HG02973 (cell line): ENCODE data around the gene CELA2A.
"Not testable (repeated sequence)": the region's sequence is repeated elsewhere in the genome, so short reads cannot be mapped to it uniquely, and the experiment has no call there.

Source experiments
- ATAC-seq: cut with Tn5 transposase; IDR thresholded peaks from one replicate; pipeline ENCODE4 v1.9.1; 2021; ENCODE audit warnings: moderate library complexity; ENCODE audit not compliant: unreplicated experiment

Gene CELA2A

GRCh38 chr1:15492596-15492995 lies 36.1 kb downstream of the CELA2A start:
- no peak for ATAC-seq

DNA sequence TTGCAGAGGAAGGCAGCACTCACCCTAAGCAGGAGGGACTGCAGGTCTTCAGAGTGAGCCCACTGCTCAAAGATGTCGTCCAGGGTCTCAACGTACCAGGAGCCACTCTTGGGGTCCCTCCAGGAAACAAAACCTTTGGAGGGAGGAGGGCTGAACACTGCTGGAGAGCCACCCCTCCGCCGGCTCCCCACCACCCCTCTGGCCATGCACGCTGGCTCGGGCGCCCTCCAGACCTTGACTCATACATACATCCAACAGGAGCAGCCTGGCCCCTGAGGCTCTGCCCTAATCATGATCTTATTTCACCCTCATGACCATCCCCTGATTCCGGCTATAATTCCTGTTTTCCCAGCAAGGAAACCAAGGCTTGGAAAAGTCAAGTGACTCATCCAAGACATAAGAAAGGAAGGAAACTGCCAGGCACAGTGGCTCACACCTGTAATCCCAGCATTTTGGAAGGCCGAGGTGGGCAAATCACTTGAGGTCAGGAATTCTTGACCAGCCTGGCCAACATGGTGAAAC lies 37.4 kb downstream of the CELA2A start:
- no peak for ATAC-seq

DNA sequence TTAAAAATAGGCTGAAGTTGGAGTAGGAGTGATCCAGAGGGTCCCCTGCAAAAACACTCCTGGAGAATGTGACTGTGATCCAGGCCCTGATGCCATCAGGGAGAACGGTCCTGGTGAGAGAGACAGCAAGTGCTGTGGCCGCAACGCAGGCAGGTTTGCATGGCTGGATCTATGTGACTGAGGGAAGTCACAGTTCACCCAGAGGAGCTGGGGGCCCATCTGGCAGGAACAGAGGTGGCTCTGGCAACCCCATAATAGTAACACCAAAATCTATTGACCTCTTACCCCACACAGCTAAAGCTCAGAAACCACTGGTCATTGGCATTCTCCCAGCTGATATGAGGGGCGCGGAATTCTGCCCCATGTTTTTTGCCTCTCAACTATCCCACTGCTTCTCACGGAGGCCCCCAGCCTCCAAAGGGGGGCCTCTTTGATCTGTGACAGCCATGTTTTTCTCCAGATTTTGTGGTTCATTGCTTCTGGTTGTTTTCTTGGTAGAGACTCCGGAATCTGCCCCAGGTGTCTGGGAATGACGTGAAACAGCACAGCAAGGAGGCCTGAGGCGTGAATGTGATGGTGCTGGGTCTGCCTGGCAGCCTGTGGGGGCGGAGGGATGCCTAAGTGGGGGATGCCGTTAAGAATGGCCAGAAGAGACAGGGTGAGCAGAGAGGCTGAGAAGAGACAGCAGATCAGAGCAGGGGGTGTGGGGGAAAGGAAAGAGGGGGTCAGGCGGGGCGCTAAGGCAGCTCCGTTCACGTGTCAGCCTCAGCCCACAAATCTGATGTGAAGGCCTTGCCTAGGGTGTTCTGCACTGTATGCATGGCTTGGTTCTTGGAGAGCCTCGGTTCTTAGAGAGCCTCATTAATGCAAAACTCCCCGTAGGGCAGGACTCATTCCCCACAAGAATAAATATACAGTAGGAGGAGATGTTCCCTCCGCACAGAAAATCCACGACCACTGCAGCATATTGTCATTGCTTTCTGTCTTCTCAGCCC lies 43.9 kb downstream of the CELA2A start:
- ATAC-seq, result no peak

DNA sequence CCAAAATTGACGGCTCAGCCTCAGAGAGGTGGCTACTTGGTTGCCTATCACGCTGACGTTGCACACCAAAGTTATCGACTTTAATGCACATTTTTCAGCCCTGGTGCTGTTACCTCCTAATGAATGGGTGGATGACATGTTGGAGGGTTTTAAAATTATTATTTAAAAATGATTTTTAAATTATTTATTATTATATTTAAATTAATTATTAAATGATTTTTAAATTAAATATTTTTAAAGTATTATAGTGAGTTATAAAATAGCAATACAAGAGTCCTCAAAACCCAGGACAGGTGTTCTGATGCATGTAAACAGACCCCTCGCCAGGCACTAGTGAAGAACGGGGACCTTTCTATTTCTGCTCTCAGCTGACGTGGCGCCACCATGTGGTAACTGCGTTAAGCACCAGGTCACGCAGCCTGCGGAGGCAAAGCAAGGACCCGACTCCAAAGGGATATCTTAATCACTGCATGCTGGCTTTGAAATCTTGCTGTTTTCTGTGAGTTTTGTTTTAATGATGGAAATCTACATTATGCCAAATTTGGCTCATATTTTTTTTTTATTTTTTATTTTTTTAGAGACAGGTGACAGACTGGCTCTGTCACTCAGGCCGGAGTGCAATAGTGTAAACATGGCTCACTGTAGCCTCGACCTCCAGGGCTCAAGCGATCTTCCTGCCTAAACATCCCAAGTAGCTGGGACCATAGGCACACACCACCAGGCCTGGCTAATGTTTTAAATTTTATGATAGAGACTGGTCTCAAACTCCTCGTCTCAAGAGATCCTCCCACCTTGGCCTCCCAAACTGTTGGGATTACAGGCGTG lies 44.9 kb downstream of the CELA2A start:
- ATAC-seq, result no peak

- ATAC-seq, result no peak
Observed at GRCh38 chr1:15504436-15504835, 47.9 kb downstream of the CELA2A start.

- no peak for ATAC-seq
Observed at GRCh38 chr1:15506831-15507230, 50.3 kb downstream of the CELA2A start.

- ATAC-seq, result no peak
Observed at GRCh38 chr1:15507278-15507677, 50.7 kb downstream of the CELA2A start.

- ATAC-seq, result no peak
Observed at GRCh38 chr1:15508700-15509487, 52.4 kb downstream of the CELA2A start.

DNA sequence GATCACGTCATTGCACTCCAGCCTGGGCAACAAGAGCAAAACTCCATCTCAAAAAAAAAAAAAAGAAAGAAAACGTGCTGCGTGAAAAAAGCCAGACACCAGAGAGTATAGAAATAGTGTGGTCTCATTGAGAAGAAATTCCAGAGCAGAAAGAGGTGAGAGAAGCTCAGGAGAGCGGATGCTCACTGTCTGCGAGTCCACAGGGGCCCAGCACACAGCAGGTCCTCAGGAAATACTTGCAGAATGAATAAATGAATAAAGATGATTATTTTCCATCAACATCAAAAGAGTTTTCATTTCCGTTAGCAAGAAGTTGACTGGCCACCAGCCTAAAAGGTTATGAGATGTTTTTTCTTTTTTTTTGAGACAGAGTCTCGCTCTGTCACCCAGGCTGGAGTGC lies 53.1 kb downstream of the CELA2A start:
- no peak for ATAC-seq

DNA sequence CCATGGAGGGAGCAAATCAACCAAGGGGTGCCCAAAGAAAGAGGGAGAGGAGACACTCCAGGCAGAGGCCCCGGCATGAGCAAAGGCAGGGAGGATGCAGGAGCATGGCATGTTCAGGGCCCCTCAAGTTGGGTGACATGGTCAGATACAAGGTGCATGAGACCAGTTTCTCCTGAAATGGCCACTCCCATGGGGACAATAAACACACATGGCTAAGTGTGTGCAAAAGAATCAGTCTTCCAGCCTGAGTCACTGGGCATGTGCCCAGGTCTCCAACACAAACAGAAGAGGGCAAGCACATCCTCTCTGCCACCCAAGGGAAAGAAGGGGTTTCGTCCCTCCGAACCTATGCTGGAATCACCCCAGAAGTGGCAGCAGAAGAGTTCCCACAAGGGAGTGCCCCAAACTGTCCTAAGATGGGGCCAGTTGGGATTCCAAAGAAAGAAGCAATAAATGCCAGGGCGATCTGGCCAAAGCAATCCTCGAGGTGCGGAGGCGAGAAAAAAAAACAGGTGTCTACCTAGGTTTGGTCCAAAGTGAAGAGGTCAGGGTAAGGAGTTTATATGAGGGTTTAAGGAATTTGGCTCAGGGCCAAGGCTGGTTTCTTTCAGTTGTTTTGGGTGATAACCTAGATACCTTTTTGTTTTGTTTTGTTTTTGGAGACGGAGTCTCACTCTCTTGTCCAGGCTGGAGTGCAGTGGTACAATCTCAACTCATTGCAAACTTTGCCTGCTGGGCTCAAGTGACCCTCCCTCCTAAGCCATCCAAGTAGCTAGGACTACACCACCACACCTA lies 54.3 kb downstream of the CELA2A start:
- ATAC-seq, result no peak

DNA sequence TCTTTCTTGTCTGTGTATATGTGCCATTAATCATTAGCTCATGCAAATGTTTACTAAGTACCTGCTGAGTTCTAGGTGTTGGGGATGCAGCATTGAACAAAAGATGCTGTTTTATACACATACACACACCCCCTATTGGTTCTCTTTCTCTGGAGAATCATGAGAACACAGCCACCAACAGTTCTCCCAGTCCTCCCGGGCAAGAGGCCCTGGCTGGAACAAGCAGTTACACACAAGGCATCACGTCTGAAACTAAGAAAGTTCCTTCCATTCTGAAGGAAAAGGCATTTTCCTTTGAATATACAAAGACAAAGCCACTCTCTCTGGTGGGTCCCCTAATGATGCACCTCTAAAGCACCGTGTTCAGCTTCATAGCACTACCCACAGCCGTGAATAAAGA lies 56.7 kb downstream of the CELA2A start:
- no peak for ATAC-seq

DNA sequence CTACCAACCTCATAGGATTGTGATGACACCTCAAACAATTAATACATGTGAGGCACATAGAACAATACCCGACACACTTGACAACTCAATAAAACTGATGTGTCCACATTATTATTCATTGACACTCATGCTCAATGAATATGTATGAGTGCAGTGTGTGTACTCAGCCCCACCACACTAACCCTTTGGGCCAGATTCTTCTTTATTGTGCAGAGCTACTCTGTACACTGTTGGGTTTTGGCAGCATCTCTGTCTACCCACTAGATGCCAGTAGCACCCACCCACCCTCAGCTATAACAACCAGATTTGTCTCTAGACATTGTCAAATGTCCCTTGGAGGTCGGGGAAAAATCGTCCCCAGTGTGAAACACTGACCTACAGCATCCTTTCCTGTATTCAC lies 57.4 kb downstream of the CELA2A start:
- no peak for ATAC-seq

DNA sequence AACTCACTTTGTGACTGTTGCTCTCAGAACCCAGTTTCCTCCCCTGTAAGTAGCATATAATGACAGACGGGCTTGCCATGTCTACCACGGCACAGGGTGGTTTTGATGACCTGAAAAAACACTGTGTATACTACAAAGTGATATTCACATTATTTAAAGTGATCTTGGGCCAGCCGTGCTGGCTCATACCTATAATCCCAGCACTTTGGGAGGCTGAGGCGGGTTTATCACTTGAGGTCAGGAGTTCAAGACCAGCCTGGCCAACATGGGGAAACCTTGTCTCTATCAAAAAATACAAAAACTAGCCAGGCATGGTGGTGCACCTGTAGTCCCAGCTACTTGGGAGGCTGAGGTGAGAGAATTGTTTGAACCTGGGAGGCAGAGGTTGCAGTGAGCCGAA lies 58.0 kb downstream of the CELA2A start:
- not testable (repeated sequence) for ATAC-seq

- ATAC-seq, result peak; percentile 50
Observed at GRCh38 chr1:15515022-15515663, 58.6 kb downstream of the CELA2A start.

GRCh38 chr1:15519625-15520024 lies 63.1 kb downstream of the CELA2A start:
- ATAC-seq, result no peak

GRCh38 chr1:15521206-15521906 lies 64.8 kb downstream of the CELA2A start:
- not testable (repeated sequence) for ATAC-seq
